IgD-negative memory B cell (primary cell): ENCODE measurements around the gene RXRG. TPM values are rescaled to one million over a fixed set of nuclear protein-coding genes. Genes with fewer than 3 reads are reported as not detected.
A peak's percentile ranks its signal among the peaks of the same experiment; 100 is the strongest.

ENCODE experiments used
- H3K27ac Mint-ChIP-seq, 3 donors: one replicate each; pipeline ENCODE4 v1.8.0; 2020 to 2022; ENCODE audit warnings: mild to moderate bottlenecking in 3 of 3, mixed read lengths in 3 of 3, moderate library complexity in 1 of 3
- H3K27me3 Mint-ChIP-seq: one replicate; pipeline ENCODE4 v1.8.0; 2021; ENCODE audit warnings: mixed read lengths
- H3K36me3 Mint-ChIP-seq: one replicate; pipeline ENCODE4 v1.8.0; 2020; ENCODE audit warnings: mild to moderate bottlenecking, mixed read lengths
- H3K4me1 Mint-ChIP-seq, 3 donors: one replicate each; pipeline ENCODE4 v1.8.0; 2020 to 2022; ENCODE audit warnings: mixed read lengths in 3 of 3, mild to moderate bottlenecking in 1 of 3
- H3K4me3 Mint-ChIP-seq, 4 donors: one replicate each; pipeline ENCODE4 v1.8.0; 2020 to 2022; ENCODE audit warnings: mild to moderate bottlenecking in 4 of 4, mixed read lengths in 4 of 4, moderate library complexity in 3 of 4
- H3K9me3 Mint-ChIP-seq, 3 donors: one replicate each; pipeline ENCODE4 v1.8.0; 2020 to 2021; ENCODE audit warnings: mixed read lengths in 3 of 3, mild to moderate bottlenecking in 1 of 3
- polyA plus RNA-seq: library from polyadenylated mRNA; unstranded; fragments of 300-500 nt; fragmentation: Illumina TruSeq; gene quantifications from one replicate; pipeline ENCODE4 v1.2.3, GENCODE V29; 2021

The RXRG gene
- polyA plus RNA-seq, 1 donor from 2014 or later, result not detected

- no peak overlapping the region for H3K27ac Mint-ChIP-seq
- no peak overlapping the region for H3K4me3 Mint-ChIP-seq
- peaks cover 0 to under 1% (median 0%) of the 10 kb centered on the region in 3 donors for H3K9me3 Mint-ChIP-seq
- peaks cover 1% of the 10 kb centered on the region for H3K36me3 Mint-ChIP-seq
- H3K4me1 Mint-ChIP-seq, result peaks cover 3 to 4% (median 3%) of the 10 kb centered on the region in 3 donors
- H3K27me3 Mint-ChIP-seq, result peaks cover 28% of the 10 kb centered on the region
Measured at GRCh38 chr1:165381745-165382505, 63.0 kb downstream of the RXRG start.

GRCh38 chr1:165376811-165377311 lies 68.1 kb downstream of the RXRG start:
- H3K36me3 Mint-ChIP-seq, result peaks cover 4% of the 10 kb centered on the region
- peak overlapping the region in 1 of 3 donors; percentile 35 for H3K27ac Mint-ChIP-seq
- H3K27me3 Mint-ChIP-seq, result peaks cover 42% of the 10 kb centered on the region
- H3K9me3 Mint-ChIP-seq, result peaks cover 0 to 4% (median 0%) of the 10 kb centered on the region in 3 donors
- peaks cover 9 to 12% (median 10%) of the 10 kb centered on the region in 3 donors for H3K4me1 Mint-ChIP-seq
- H3K4me3 Mint-ChIP-seq, result peak overlapping the region in 3 of 4 donors; percentile 47 to 83 (median 73)

- H3K4me1 Mint-ChIP-seq, result peaks cover 9 to 12% (median 10%) of the 10 kb centered on the region in 3 donors
- peak overlapping the region in 3 of 4 donors; percentile 10 to 83 (median 75) for H3K4me3 Mint-ChIP-seq
- peaks cover 4% of the 10 kb centered on the region for H3K36me3 Mint-ChIP-seq
- H3K27ac Mint-ChIP-seq, result no peak overlapping the region
- peaks cover 43% of the 10 kb centered on the region for H3K27me3 Mint-ChIP-seq
- peaks cover 0 to 4% (median 0%) of the 10 kb centered on the region in 3 donors for H3K9me3 Mint-ChIP-seq
Measured at GRCh38 chr1:165376041-165376810, 68.7 kb downstream of the RXRG start.

GRCh38 chr1:165375623-165376022 lies 69.3 kb downstream of the RXRG start:
- Mint-ChIP-seq H3K4me3 (no peak overlapping the region), H3K4me1 (peaks cover 9 to 12% (median 10%) of the 10 kb centered on the region in 3 donors), H3K27me3 (peaks cover 47% of the 10 kb centered on the region), H3K27ac (no peak overlapping the region), H3K9me3 (peaks cover 0 to 4% (median 0%) of the 10 kb centered on the region in 3 donors), H3K36me3 (peaks cover 4% of the 10 kb centered on the region)

- Mint-ChIP-seq H3K4me1 (peaks cover 4 to 6% (median 5%) of the 10 kb centered on the region in 3 donors), H3K36me3 (peaks cover under 1% of the 10 kb centered on the region), H3K27me3 (peaks cover 54% of the 10 kb centered on the region), H3K27ac (no peak overlapping the region), H3K4me3 (no peak overlapping the region), H3K9me3 (peaks cover 0 to 2% (median 0%) of the 10 kb centered on the region in 3 donors)
Measured at GRCh38 chr1:165371588-165372225, 73.2 kb downstream of the RXRG start.

- Mint-ChIP-seq H3K9me3 (no peaks in the 10 kb centered on the region), H3K27me3 (peaks cover 50% of the 10 kb centered on the region), H3K4me3 (no peak overlapping the region), H3K36me3 (no peaks in the 10 kb centered on the region), H3K27ac (no peak overlapping the region), H3K4me1 (peaks cover 0 to 4% (median 0%) of the 10 kb centered on the region in 3 donors)
Measured at GRCh38 chr1:165369255-165369848, 75.6 kb downstream of the RXRG start.

GRCh38 chr1:165367375-165367993 lies 77.4 kb downstream of the RXRG start:
- H3K36me3 Mint-ChIP-seq, result no peaks in the 10 kb centered on the region

GRCh38 chr1:165365341-165365740 lies 79.6 kb downstream of the RXRG start:
- peaks cover 34% of the 10 kb centered on the region for H3K27me3 Mint-ChIP-seq
- H3K4me1 Mint-ChIP-seq, result peaks cover 0 to 4% (median 0%) of the 10 kb centered on the region in 3 donors

More at GRCh38 chr1:165367375-165367993, 77.4 kb downstream of the RXRG start:
- Mint-ChIP-seq H3K27me3 (peaks cover 43% of the 10 kb centered on the region), H3K4me1 (peaks cover 0 to 4% (median 0%) of the 10 kb centered on the region in 3 donors), H3K9me3 (no peaks in the 10 kb centered on the region), H3K27ac (peak overlapping the region in 2 of 3 donors; percentile 33 to 43), H3K4me3 (no peak overlapping the region)

GRCh38 chr1:165364568-165365133 lies 80.3 kb downstream of the RXRG start:
- Mint-ChIP-seq H3K9me3 (no peaks in the 10 kb centered on the region), H3K4me1 (peaks cover 0 to 4% (median 0%) of the 10 kb centered on the region in 3 donors)

More at GRCh38 chr1:165365341-165365740, 79.6 kb downstream of the RXRG start:
- Mint-ChIP-seq H3K4me3 (no peak overlapping the region), H3K9me3 (no peaks in the 10 kb centered on the region), H3K36me3 (no peaks in the 10 kb centered on the region), H3K27ac (no peak overlapping the region)

GRCh38 chr1:165356876-165357275 lies 88.0 kb downstream of the RXRG start:
- Mint-ChIP-seq H3K36me3 (no peaks in the 10 kb centered on the region), H3K4me1 (peaks cover 0 to 6% (median 2%) of the 10 kb centered on the region in 3 donors), H3K4me3 (peak overlapping the region in 1 of 4 donors; percentile 57), H3K27ac (no peak overlapping the region), H3K27me3 (peaks cover 57% of the 10 kb centered on the region), H3K9me3 (no peaks in the 10 kb centered on the region)

More at GRCh38 chr1:165364568-165365133, 80.3 kb downstream of the RXRG start:
- no peaks in the 10 kb centered on the region for H3K36me3 Mint-ChIP-seq
- H3K4me3 Mint-ChIP-seq, result no peak overlapping the region
- peaks cover 39% of the 10 kb centered on the region for H3K27me3 Mint-ChIP-seq
- no peak overlapping the region for H3K27ac Mint-ChIP-seq

GRCh38 chr1:165355977-165356811 lies 88.7 kb downstream of the RXRG start, which contains the start of gene LMX1A:
TSS of gene LMX1A (minus strand) at chr1:165356715. CDS start at chr1:165355559, 1,156 bp downstream.
- Mint-ChIP-seq H3K27me3 (peaks cover 62% of the 10 kb centered on the region), H3K4me3 (peak within 1 kb of the TSS in 1 of 4 donors; percentile 57), H3K36me3 (no peaks in the 10 kb centered on the region)

GRCh38 chr1:165355139-165355976 lies 89.6 kb downstream of the RXRG start:
- Mint-ChIP-seq H3K27me3 (peaks cover 66% of the 10 kb centered on the region), H3K27ac (no peak overlapping the region), H3K36me3 (no peaks in the 10 kb centered on the region), H3K4me1 (peaks cover 0 to 7% (median 2%) of the 10 kb centered on the region in 3 donors), H3K4me3 (peak overlapping the region in 2 of 4 donors; percentile 63 to 77), H3K9me3 (no peaks in the 10 kb centered on the region)

More at GRCh38 chr1:165355977-165356811, 88.7 kb downstream of the RXRG start, which contains the start of gene LMX1A:
- Mint-ChIP-seq H3K9me3 (no peaks in the 10 kb centered on the region), H3K4me1 (peaks cover 0 to 7% (median 2%) of the 10 kb centered on the region in 3 donors), H3K27ac (no peak within 1 kb of the TSS)
